Epidermal melanocyte (primary cell): ENCODE measurements around the gene NAALADL2.
"Not testable (repeated sequence)": the region's sequence is repeated elsewhere in the genome, so short reads cannot be mapped to it uniquely, and the experiment has no call there.

Experiments
- DNase-seq: peaks from one replicate; pipeline ENCODE4 v3.0.0; 2011; ENCODE audit warnings: low spot score; ENCODE audit not compliant: insufficient read length

Gene NAALADL2

DNA sequence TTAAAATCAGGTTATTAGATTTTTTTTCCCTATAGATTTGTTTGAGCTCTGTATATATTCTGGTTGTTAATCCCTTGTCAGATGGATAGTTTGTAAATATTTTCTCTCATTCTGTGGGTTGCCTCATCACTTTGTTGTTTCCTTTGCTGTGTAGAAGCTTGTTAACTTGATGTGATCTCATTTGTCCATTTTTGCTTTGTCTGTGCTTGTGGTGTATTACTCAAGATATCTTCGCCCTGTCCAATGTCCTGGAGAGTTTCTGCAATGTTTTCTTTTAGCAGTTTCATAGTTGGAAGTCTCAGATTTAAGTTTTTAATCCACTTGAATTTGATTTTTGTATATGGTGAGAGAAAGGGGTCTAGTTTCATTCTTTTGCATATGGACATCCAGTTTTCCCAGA lies 699.1 kb downstream of the NAALADL2 start:
- no peak for DNase-seq

DNA sequence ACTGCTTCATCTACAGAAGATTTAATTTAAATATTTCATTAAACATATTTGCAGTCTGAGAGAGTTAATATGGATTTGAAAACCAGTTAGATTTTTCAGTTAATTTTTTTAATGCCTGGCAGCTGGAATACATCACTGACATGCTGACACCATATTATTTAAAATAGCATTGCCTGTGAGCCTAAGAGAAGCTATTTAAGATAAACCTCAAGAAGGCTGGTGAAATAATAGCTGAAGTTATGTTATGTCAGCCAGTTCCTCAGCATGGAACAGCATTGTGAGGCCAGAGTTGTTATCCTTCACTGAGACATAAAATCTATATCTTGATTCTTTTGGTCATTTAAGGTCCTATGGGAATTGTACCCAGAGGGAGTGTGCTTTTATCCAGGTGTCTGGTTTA lies 705.2 kb downstream of the NAALADL2 start:
- DNase-seq, result no peak

DNA sequence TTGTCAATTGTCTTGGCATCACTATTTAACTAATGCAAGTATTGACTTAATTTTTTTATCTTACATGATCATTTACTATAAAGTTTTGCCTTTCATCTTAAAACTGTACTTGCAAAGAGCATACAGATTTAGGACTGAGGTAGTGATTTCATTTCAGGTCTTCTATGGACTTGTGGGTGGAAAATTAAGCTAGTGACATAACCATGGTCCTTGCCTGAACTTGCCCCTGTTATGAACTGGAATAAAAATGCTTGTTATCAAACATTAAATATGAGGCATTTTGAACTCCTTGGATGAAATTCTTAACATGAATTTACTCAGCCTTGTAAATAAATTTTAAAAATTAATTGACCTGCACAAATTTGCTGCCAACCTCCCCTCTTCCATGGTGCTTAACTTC lies 712.0 kb downstream of the NAALADL2 start:
- DNase-seq, result no peak

DNA sequence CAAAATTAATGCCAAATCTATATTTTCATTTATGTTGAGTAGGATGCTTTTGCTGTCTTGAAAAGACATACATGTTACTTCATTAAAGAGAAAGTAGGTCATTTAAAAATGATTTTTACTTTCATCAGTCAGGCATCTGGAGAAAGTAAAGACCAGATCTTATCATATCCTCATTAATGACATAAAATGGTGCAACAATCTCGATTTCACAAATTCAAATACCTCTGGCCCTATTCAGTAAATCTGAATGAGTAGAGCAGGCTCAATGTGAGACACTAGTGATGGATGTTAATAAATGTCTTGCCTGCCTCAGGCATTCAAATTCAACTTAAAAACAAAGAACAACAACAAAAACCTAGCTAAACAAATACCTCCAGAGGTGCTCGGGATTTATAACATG lies 714.1 kb downstream of the NAALADL2 start:
- no peak for DNase-seq

DNA sequence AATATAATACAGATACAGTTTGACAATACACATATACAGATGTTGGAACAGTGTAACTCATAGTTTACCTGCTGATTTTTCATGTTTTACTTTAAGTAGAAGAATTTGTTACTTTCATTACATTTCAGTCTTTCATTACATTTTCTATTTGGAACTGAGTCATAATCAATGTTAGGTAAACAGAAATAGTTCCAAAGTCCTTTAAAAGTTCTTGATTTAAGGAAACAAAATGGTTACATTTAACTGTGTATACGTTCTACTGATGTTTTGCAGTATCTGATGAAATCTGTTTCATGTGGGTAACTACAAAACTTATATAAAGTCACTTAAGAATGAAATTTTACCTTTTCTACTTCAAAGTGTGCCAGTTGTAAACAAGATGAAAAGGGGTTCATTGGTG lies 721.2 kb downstream of the NAALADL2 start:
- no peak for DNase-seq

DNA sequence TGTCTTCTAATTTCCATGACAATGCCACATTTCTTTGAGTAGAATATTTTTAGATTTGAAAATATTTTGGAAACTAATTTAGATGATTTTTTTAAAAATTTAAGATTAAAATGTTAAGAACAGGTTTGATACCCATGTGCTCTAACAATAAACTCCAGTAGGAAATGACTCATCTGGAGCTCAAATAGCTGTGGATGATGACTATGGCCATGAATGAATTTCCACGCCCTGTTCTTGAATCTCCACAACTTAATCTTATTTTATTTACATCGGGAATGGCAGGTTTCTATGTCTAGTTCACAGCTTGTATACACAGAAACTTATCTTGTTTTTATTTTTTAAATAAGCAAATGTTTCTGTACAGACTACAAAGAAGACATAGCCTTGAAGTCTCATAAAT lies 726.8 kb downstream of the NAALADL2 start:
- no peak for DNase-seq

DNA sequence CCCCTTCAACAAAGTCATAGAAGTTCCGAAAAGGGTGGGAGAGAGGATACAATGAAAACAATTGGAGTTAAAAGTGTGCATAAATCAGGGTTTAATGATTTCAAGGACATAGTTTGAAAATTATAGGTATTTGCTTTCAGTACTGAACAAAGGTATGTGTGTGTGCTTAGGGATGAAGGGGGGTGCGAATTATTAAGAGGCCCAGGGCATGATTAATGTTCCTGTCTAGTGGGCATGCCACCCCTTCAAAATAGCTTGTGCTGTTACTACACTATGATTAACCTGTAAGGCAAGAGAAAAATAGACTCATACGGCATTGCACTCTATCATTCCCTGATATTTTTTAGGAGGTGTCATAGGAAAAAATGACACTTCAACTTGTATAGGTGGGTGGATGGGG lies 731.6 kb downstream of the NAALADL2 start:
- DNase-seq, result no peak

DNA sequence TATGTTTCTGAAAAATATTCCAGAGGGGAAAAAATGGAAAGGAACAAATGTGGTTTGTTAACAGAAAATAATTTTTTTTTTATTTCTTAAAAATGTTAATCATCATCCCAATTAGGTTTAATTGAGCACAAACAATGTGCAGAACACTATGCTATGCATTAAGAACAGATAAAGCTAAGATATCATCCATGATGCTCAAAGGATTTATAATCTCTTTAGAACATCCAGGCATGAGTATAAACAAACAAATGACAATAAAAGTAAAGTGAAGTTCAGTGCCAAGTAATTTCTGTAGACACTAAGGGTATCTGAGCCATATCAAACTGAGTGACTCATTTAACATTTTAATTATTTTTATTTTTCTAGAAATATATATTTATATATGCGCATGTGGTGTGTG lies 732.2 kb downstream of the NAALADL2 start:
- no peak for DNase-seq

DNA sequence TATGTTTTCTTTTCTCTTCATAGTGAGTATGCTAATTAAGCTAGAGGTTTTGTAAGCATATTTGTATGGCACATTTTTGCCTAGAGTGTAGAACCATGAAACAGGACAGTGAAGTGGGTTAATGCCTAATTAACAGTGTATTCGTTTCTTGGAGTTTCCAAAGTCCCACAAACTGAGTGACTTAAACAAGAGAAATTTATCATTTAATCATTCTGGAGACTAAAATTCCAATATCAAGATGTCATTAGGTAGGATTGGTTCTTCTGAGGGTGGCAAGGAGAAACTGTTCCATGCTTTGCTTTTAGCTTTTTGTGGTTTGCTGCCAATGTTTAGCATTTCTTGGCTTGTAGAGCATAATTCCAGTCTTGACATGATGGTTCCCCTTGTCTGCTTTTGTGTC lies 734.2 kb downstream of the NAALADL2 start:
- no peak for DNase-seq

DNA sequence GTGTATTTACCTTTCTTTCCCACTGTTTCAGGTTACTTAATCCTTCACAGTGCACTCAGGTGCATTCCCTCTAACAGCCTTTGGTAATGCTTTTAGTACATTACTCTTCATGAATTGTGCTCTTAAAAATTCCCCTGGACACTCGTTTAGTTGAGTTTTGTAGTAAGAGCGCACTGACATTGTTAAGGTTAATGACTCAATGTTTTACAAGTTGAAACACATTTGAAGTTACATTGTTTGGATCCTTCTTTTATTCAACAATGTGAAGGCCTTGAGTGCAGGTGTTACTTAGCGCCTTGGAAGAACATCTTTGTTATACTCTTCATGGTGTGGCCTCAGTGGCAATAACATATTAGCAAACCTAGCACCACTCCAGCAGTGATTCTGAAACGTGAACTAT lies 739.6 kb downstream of the NAALADL2 start:
- DNase-seq, result no peak

DNA sequence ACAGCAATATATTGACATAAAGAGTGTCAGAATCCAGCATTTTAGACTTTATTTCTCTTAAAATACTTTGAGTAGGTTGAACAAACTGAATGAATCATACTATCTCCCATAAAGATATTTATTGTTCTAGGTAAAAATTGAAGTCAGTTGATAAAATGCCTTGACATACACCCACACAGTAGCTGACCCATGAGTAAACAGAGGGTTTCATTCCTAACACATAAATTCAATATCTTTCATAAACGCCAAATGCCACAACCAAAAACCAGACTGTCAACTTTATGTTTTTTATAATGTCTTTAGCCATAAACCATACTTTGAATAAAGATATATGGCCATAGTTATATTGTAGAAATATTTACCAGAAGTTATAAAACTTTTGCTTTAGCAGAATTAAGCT lies 742.4 kb downstream of the NAALADL2 start:
- no peak for DNase-seq

DNA sequence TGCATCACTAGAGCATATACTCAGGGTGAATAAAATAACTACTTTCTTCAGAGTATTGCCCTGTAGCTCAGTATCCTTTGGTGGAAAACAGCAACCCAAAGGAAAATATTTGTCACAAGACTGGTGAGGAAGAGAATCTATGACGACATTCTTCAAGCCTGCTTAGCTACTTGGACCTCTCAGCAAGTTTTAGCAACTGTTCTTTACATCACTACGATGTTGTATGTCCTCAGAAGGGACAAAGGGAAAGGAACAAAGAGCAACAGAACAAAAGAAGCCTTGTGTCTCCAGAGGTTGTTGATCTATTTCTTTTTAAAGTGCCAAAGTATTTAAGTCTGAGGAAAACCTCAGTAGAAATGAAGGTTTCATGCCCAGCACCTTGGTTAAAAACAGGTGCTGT lies 746.7 kb downstream of the NAALADL2 start:
- no peak for DNase-seq

DNA sequence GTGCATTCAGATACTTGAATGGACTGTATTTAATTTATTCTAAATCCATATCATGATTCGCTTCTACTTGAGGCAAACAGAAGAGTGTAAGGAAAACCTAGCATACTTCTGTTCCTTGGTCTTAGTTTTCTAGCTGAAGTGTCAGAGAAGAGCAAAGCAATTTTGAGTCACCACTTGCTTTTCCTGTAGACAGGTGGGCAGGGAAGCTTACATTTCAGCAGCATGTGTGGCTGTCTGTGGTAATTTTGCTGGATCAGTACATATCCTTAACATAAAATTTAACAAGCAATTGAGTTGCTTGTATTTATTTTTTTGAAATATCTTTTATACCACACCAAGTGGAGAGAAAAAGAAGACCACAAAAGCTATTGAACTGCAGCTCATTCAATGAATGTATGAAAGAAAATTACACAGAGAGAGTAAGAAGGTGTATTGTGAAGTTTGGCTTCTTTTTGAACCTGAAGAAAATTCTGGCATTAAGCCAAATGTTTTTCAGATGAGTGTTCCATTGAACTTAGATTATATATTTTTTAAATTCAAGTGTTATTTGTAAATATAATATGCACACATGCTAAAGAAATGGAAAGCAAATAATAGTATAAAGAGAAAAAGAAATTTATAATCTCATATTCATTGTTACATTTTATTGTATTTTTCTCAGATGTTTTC lies 747.6 kb downstream of the NAALADL2 start:
- DNase-seq, result no peak

DNA sequence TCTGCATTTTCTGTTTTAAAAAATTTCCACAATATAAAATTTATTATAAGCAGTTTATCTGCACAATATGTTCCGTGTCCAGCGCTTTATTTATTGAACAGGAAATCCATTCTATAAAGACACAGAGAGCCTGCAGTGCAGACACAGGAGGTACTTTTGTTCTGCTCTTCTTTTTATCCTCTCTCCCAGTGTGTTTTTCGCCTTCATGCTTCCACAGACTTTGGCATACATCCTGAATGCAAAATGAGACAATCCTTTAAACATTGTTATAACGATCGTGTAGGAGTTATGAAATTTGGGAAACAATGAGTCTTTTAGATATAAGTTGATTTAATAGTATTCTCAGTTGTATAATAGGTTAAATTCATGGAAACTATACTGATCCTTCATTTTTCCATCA lies 749.2 kb downstream of the NAALADL2 start:
- DNase-seq, result no peak

DNA sequence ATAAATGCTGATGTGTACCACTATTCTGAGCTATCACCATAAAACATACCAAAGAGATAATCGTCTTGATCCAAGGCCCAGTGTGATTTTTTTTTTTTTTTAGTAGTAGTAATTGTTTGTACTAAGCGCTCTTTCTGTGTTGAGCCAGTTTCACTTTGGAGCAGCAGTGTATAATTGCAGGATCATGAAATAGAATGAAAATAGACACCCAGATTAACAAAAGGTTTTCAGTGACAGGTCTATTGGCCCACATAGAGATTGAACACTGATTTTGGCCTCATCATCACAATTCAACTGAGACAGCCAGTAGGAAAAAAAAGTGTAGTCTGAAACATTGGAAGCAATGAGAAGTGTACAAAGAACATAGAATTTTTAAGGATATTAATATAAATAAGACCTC lies 749.8 kb downstream of the NAALADL2 start:
- no peak for DNase-seq

DNA sequence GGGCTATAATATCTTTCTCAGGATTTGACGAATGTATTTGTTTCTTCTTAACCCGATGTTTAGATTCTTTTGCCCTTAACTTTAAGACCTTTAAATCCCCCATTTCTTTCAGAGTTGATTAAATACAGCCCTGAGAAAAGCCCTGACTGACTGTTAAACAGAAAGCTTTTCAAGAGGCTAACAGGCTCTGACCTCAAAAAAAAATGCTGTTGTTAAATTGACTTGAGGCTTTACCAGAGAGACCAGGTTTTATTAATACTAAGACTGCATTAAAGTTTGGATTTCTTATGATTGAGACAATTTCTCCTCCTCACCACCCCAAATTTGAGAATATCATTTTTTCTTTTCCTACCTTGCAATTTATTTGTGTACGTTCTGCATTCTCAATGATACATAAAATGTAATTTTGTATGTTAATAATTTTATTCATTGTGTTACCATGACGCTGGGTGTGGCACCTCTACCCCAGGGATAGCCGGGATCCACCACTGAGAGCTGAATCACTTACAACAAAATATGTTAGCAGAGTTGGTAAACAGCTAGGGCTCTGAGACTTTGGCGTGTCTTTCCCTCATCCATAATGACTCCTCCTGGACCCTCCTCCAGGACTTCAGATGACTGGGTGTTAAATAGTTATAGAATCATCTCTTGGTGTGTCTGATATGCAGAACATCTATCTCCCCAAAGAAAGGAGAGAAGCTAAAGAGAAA lies 753.5 kb downstream of the NAALADL2 start:
- no peak for DNase-seq

DNA sequence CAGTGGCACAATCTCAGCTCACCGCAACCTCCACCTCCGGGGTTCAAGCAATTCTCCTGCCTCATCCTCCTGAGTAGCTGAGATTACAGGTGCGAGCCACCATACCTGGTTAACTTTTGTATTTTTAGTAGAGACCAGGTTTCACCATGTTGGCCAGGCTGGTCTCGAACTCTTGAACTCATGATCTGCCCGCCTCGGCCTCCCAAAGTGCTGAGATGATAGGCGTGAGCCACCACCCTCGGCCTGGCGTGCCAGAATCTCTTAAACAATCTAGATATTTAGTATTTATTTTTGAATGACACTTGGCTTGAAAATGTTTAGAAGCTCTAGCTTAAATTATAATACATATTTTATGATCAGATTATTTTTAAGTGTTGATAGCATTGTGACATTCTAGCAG lies 755.0 kb downstream of the NAALADL2 start:
- not testable (repeated sequence) for DNase-seq

DNA sequence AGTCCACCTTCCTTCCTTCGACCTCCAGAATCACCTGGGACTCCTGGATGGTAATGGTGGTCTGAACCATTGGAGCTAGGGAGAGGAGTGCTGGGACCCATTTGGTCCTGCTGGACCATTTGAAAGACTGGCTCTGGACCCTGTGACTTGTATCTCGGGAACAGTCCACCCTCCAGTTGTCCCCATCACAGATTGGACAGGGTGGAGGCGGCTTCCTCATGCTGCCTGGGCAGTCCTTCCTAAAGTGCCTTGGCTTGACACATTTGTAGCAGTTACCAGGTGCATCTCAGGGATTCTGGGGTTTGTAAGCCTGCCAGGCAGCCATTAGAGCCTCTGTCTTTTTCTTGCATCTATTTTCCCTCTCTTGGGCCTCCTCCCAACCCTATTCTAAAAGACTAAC lies 758.1 kb downstream of the NAALADL2 start:
- no peak for DNase-seq

DNA sequence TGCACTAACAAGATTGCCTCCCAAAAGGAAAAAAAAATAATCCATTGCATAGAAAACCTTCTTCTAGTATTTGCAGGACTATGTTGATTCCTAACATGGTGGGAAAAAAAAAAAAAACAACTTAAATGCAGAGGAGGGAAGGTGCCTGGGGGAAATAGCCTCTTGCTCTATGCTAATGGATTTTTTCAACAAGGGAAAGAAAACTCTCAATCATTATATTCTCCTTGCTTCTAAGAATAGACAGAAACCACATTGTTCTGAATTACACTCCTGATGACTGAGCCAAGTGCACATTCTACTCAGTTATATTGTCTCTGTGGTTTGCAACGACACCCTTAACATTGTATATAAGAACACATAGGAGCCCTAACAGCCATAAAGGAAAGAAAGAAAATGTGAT lies 760.2 kb downstream of the NAALADL2 start:
- no peak for DNase-seq

DNA sequence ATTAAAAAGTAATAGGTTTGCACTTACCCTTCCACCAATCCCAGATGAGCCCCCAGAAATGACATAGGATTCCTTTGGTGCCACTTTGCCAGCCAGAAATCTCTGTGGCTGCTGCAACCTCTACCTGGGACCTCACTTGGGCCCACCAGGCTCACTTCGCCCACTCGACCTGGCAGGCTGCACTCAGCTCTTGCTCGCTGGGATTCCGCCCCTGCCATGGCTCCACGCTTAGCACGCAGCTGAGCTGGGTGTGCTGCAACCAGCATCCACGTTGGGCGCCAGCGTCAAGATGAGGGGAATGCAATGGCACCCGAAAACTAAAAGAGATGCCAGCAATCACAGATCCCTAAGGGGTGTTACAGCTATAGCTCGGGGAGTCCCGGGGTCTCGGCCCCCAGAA lies 761.0 kb downstream of the NAALADL2 start:
- DNase-seq, result no peak

DNA sequence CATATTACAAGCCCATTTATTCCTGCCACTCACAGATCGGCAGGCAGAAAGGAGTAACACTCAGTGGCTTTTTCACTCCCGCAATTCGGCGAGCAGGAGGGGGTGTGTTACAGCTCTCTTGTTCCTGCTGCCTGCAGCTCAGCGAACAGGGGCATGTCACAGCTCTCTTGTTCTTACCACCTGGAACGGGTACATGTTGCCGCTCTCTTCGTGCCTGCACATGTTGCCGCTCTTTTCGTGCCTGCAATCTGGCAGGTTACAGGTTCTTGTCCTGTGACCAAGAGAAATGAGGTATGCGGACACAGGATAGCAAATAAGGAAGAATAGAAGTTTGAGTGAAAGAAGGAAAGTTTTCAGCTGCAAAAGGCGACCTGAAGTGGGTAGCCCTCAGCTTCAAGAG lies 761.4 kb downstream of the NAALADL2 start:
- no peak for DNase-seq

DNA sequence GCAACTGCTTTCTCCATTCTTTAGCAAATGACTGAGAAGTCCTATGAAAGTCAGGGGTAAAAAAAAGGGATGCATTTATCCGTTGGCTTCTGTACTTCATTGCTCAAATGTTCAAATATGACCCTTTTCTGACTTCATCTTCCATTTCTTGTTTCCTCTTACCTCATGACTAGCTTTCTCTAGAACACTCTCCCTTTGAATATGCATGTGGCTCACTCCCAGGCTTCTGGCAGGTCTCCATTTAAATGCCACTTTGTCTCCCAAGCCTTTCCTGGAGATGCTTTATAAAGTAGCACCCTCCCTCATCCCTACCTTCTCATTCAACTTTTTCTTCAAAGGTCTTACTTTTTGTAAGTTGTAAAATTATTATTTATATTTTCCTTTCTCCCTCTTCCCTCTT lies 781.8 kb downstream of the NAALADL2 start:
- DNase-seq, result no peak

DNA sequence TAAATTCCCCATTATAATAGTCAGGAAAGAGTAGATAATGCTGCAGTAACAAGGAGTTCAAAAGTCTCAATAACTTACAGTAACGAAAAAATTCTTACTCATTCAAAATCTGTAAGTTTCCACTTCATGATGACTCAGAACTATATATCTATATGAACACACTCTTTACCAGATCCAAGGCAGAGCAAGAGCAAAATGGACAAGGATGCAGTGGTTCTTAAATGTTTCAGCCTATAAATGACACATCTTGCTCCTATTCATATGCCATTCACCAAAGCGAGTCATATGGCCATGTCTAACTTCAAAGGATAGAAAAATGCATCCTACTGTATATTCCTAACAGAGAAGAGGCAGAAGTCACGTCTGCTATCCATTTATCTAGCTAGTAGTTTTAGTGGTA lies 787.7 kb downstream of the NAALADL2 start:
- DNase-seq, result no peak
